Panc1 (cell line): Measurements from ENCODE around the gene GDF10.

ENCODE experiments used
- POLR2AphosphoS5 ChIP-seq: IDR thresholded peaks from 2 replicates; pipeline ENCODE4 v1.6.1; 2012; ENCODE audit warnings: mild to moderate bottlenecking, low read depth, low read length, moderate library complexity
- REST ChIP-seq, 2 experiments: IDR thresholded peaks; 2 replicates each; pipeline ENCODE4 v1.6.1; 2011 to 2012; ENCODE audit warnings: low read depth in 2 of 2, control low read depth in 1 of 2, low read length in 1 of 2, mild to moderate bottlenecking in 1 of 2, moderate library complexity in 1 of 2; ENCODE audit not compliant: insufficient read depth in 1 of 2
- TCF7L2 ChIP-seq: IDR thresholded peaks from 2 replicates; pipeline ENCODE4 v1.6.1; 2011; ENCODE audit warnings: mild to moderate bottlenecking, low read depth, low read length, inconsistent platforms
- TF ChIP-seq, protein P1 (sequence below): fragments of 450-650 bp; IDR thresholded peaks from 2 replicates; pipeline ENCODE4 v1.5.1; 2017; ENCODE audit warnings: mild to moderate bottlenecking

DNA sequence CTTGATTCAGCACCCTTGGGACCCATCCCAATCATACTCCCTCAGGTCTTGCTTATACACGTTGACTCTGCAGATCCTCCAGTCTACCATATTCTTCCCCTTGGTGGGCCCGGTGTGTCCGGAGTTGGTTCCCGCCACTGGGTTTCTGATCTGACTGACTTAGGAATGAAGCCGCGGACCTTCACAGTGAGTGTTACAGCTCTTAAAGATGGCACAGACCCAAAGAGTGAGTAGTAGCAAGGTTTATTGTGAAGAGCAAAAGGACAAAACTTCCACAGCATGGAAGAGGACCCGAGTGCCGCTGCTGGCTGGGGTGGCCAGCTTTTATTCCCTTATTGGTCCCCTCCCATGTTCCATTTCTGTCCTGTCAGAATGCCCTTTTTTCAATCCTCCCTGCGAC, 5.9 kb upstream of the GDF10 start:
- TF ChIP-seq REST (IDR thresholded peaks at IDR 0.05; ENCODE audit: insufficient read depth in 1 of 2, low read depth in 2 of 2, low read length in 1 of 2) = no peak
- TF ChIP-seq, protein P1, sequence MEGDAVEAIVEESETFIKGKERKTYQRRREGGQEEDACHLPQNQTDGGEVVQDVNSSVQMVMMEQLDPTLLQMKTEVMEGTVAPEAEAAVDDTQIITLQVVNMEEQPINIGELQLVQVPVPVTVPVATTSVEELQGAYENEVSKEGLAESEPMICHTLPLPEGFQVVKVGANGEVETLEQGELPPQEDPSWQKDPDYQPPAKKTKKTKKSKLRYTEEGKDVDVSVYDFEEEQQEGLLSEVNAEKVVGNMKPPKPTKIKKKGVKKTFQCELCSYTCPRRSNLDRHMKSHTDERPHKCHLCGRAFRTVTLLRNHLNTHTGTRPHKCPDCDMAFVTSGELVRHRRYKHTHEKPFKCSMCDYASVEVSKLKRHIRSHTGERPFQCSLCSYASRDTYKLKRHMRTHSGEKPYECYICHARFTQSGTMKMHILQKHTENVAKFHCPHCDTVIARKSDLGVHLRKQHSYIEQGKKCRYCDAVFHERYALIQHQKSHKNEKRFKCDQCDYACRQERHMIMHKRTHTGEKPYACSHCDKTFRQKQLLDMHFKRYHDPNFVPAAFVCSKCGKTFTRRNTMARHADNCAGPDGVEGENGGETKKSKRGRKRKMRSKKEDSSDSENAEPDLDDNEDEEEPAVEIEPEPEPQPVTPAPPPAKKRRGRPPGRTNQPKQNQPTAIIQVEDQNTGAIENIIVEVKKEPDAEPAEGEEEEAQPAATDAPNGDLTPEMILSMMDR = no peak
- TF ChIP-seq POLR2AphosphoS5 = no peak
- TF ChIP-seq TCF7L2 = no peak
